ENCODE results near the gene CD44. TPM values are rescaled to one million over a fixed set of nuclear protein-coding genes. Genes with fewer than 3 reads are reported as not detected.
A peak's percentile ranks its signal among the peaks of the same experiment; 100 is the strongest.

CD44 gene
- total RNA-seq, 5 donors from 2014 or later (not counting 1 experiment from before 2014, with no cell fraction given) = 732 to 1,108 (median 781) TPM

- 45% methylated on average over 2 of the region's 4 CpGs for WGBS (ENCODE audit: insufficient coverage)
- H3K4me3 Mint-ChIP-seq = peak overlapping the region in 1 of 3 donors; percentile 55
- CTCF ChIA-PET = no interaction called here
Measured at GRCh38 chr11:35248558-35249323, 109.8 kb downstream of the CD44 start.

GRCh38 chr11:35250192-35250591, 111.2 kb downstream of the CD44 start:
- Histone ChIP-seq H3K27me3 (replicated peaks in 1 of 2; ENCODE audit: control insufficient read depth in 2 of 2, extremely low read depth in 1 of 2, insufficient read depth in 2 of 2, low read length in 1 of 2) (no peaks in the 10 kb centered on the region), H3K4me1 (ENCODE audit: control insufficient read depth in 1 of 2, extremely low read depth in 1 of 2, insufficient read depth in 2 of 2, low read length in 2 of 2) (peaks cover 6 to 35% of the 10 kb centered on the region in 2 experiments), H3K4me3 (ENCODE audit: control insufficient read depth in 1 of 2, extremely low read depth in 1 of 2, low read length in 1 of 2) (no peak overlapping the region), H3K9me3 (peaks cover 2% of the 10 kb centered on the region), H3K36me3 (ENCODE audit: control insufficient read depth in 2 of 2, extremely low read depth in 1 of 2, insufficient read depth in 1 of 2, low read length in 1 of 2) (no peaks in the 10 kb centered on the region), H3K27ac (ENCODE audit: low read length) (no peak overlapping the region)
- H3K9me3 Mint-ChIP-seq = peaks cover 0 to 4% (median 0%) of the 10 kb centered on the region in 3 donors
- POLR2A ChIA-PET = no interaction called here
- ATAC-seq (replicated peaks in 1 of 4) (no peak), DNase-seq (no peak)
- peak overlapping the region in 1 of 2 donors; percentile 5 for H3K27ac Mint-ChIP-seq
- H3K36me3 Mint-ChIP-seq = no peaks in the 10 kb centered on the region
- WGBS (ENCODE audit: insufficient coverage) = 100% methylated on average over 1 of the region's 4 CpGs
- H3K4me1 Mint-ChIP-seq = peaks cover 34 to 62% (median 49%) of the 10 kb centered on the region in 3 donors
- H3K27me3 Mint-ChIP-seq = no peaks in the 10 kb centered on the region
- CTCF ChIA-PET = interaction anchor here in 1 of 2 donors (0.5 kb wide), 1 partner anchor 142 kb away, joined by 3 read pairs; no protein-coding TSS in a partner anchor
- no peak overlapping the region for H3K4me3 Mint-ChIP-seq

More at GRCh38 chr11:35248558-35249323, 109.8 kb downstream of the CD44 start:
- Mint-ChIP-seq H3K27ac (peak overlapping the region; percentile 66 to 74), H3K36me3 (no peaks in the 10 kb centered on the region), H3K9me3 (peaks cover 0 to 5% (median 4%) of the 10 kb centered on the region in 3 donors), H3K4me1 (peaks cover 34 to 69% (median 61%) of the 10 kb centered on the region in 3 donors), H3K27me3 (no peaks in the 10 kb centered on the region)
- POLR2A ChIA-PET = interaction anchor here in 1 of 2 donors (0.9 kb wide), 1 partner anchor 9 kb away, joined by 3 read pairs; no protein-coding TSS in a partner anchor
- DNase-seq (no peak), ATAC-seq (replicated peaks in 1 of 4) (no peak)
- H3K4me3 ChIP-seq (ENCODE audit: control insufficient read depth in 1 of 2, extremely low read depth in 1 of 2, low read length in 1 of 2) = no peak overlapping the region
- H3K27ac ChIP-seq (ENCODE audit: low read length) = peak overlapping the region; percentile 95
- no peaks in the 10 kb centered on the region for H3K27me3 ChIP-seq (replicated peaks in 1 of 2; ENCODE audit: control insufficient read depth in 2 of 2, extremely low read depth in 1 of 2, insufficient read depth in 2 of 2, low read length in 1 of 2)
- no peaks in the 10 kb centered on the region for H3K36me3 ChIP-seq (ENCODE audit: control insufficient read depth in 2 of 2, extremely low read depth in 1 of 2, insufficient read depth in 1 of 2, low read length in 1 of 2)
- H3K9me3 ChIP-seq = peaks cover 2% of the 10 kb centered on the region
- peaks cover 6 to 37% of the 10 kb centered on the region in 2 experiments for H3K4me1 ChIP-seq (ENCODE audit: control insufficient read depth in 1 of 2, extremely low read depth in 1 of 2, insufficient read depth in 2 of 2, low read length in 2 of 2)

GRCh38 chr11:35250621-35251020, 111.7 kb downstream of the CD44 start:
- no peak overlapping the region for H3K4me3 ChIP-seq (ENCODE audit: control insufficient read depth in 1 of 2, extremely low read depth in 1 of 2, low read length in 1 of 2)
- ChIA-PET POLR2A (interaction anchor here (0.5 kb wide), 2 partner anchors 17 to 88 kb away, joined by 4 read pairs; no protein-coding TSS in a partner anchor), CTCF (interaction anchor here in 1 of 2 donors (0.5 kb wide), 1 partner anchor 141 kb away, joined by 3 read pairs; no protein-coding TSS in a partner anchor)
- Mint-ChIP-seq H3K36me3 (no peaks in the 10 kb centered on the region), H3K9me3 (peaks cover 0 to 4% (median 0%) of the 10 kb centered on the region in 3 donors), H3K27ac (peak overlapping the region; percentile 5 to 28), H3K27me3 (no peaks in the 10 kb centered on the region), H3K4me3 (no peak overlapping the region), H3K4me1 (peaks cover 35 to 61% (median 45%) of the 10 kb centered on the region in 3 donors)
- H3K27me3 ChIP-seq (replicated peaks in 1 of 2; ENCODE audit: control insufficient read depth in 2 of 2, extremely low read depth in 1 of 2, insufficient read depth in 2 of 2, low read length in 1 of 2) = no peaks in the 10 kb centered on the region
- ATAC-seq (replicated peaks in 1 of 4) (no peak), DNase-seq (no peak)
- H3K36me3 ChIP-seq (ENCODE audit: control insufficient read depth in 2 of 2, extremely low read depth in 1 of 2, insufficient read depth in 1 of 2, low read length in 1 of 2) = no peaks in the 10 kb centered on the region
- H3K9me3 ChIP-seq = peaks cover 2% of the 10 kb centered on the region
- no peak overlapping the region for H3K27ac ChIP-seq (ENCODE audit: low read length)
- H3K4me1 ChIP-seq (ENCODE audit: control insufficient read depth in 1 of 2, extremely low read depth in 1 of 2, insufficient read depth in 2 of 2, low read length in 2 of 2) = peaks cover 6 to 31% of the 10 kb centered on the region in 2 experiments

- POLR2A ChIA-PET = interaction anchor here in 1 of 2 donors (0.6 kb wide), 1 partner anchor 195 kb away, joined by 4 read pairs; no protein-coding TSS in a partner anchor
Measured at GRCh38 chr11:35253237-35253636, 114.3 kb downstream of the CD44 start.

GRCh38 chr11:35255514-35255913, 116.5 kb downstream of the CD44 start:
- no peak overlapping the region for H3K27ac Mint-ChIP-seq
- ChIA-PET CTCF (interaction anchor here (0.5 to 1.4 kb wide), 4 partner anchors 12 to 51 kb away, joined by 3 to 6 read pairs (median 4); no protein-coding TSS in a partner anchor), POLR2A (no interaction called here)
- H3K27ac ChIP-seq (ENCODE audit: low read length) = no peak overlapping the region
- peaks cover 10 to 14% of the 10 kb centered on the region in 2 experiments for H3K4me1 ChIP-seq (ENCODE audit: control insufficient read depth in 1 of 2, extremely low read depth in 1 of 2, insufficient read depth in 2 of 2, low read length in 2 of 2)
- ATAC-seq (replicated peaks in 1 of 4) (no peak), DNase-seq (no peak)
- WGBS (ENCODE audit: insufficient coverage) = no CpG with 5 or more reads among the region's 2 CpGs
- H3K9me3 Mint-ChIP-seq = no peaks in the 10 kb centered on the region
- H3K36me3 ChIP-seq (ENCODE audit: control insufficient read depth in 2 of 2, extremely low read depth in 1 of 2, insufficient read depth in 1 of 2, low read length in 1 of 2) = no peaks in the 10 kb centered on the region
- H3K36me3 Mint-ChIP-seq = no peaks in the 10 kb centered on the region
- H3K4me3 ChIP-seq (ENCODE audit: control insufficient read depth in 1 of 2, extremely low read depth in 1 of 2, low read length in 1 of 2) = no peak overlapping the region
- no peaks in the 10 kb centered on the region for H3K27me3 ChIP-seq (replicated peaks in 1 of 2; ENCODE audit: control insufficient read depth in 2 of 2, extremely low read depth in 1 of 2, insufficient read depth in 2 of 2, low read length in 1 of 2)
- no peaks in the 10 kb centered on the region for H3K27me3 Mint-ChIP-seq
- peaks cover 31 to 46% (median 33%) of the 10 kb centered on the region in 3 donors for H3K4me1 Mint-ChIP-seq
- no peaks in the 10 kb centered on the region for H3K9me3 ChIP-seq
- H3K4me3 Mint-ChIP-seq = no peak overlapping the region

More at GRCh38 chr11:35253237-35253636, 114.3 kb downstream of the CD44 start:
- ATAC-seq (replicated peaks in 1 of 4) = no peak
- H3K4me3 Mint-ChIP-seq = no peak overlapping the region
- H3K9me3 Mint-ChIP-seq = peaks cover 0 to 4% (median 0%) of the 10 kb centered on the region in 3 donors
- Histone ChIP-seq H3K4me1 (ENCODE audit: control insufficient read depth in 1 of 2, extremely low read depth in 1 of 2, insufficient read depth in 2 of 2, low read length in 2 of 2) (peaks cover 12 to 14% of the 10 kb centered on the region in 2 experiments), H3K4me3 (ENCODE audit: control insufficient read depth in 1 of 2, extremely low read depth in 1 of 2, low read length in 1 of 2) (no peak overlapping the region), H3K9me3 (peaks cover 1% of the 10 kb centered on the region), H3K27me3 (replicated peaks in 1 of 2; ENCODE audit: control insufficient read depth in 2 of 2, extremely low read depth in 1 of 2, insufficient read depth in 2 of 2, low read length in 1 of 2) (no peaks in the 10 kb centered on the region), H3K36me3 (ENCODE audit: control insufficient read depth in 2 of 2, extremely low read depth in 1 of 2, insufficient read depth in 1 of 2, low read length in 1 of 2) (no peaks in the 10 kb centered on the region), H3K27ac (ENCODE audit: low read length) (no peak overlapping the region)
- no peaks in the 10 kb centered on the region for H3K36me3 Mint-ChIP-seq
- DNase-seq = no peak
- H3K27me3 Mint-ChIP-seq = no peaks in the 10 kb centered on the region
- peaks cover 33 to 59% (median 42%) of the 10 kb centered on the region in 3 donors for H3K4me1 Mint-ChIP-seq
- no peak overlapping the region for H3K27ac Mint-ChIP-seq
- CTCF ChIA-PET = no interaction called here

- ChIA-PET CTCF (interaction anchor here (0.5 to 1.4 kb wide), 8 partner anchors 10 to 1309 kb away, joined by 3 to 6 read pairs (median 4); no protein-coding TSS in a partner anchor), POLR2A (no interaction called here)
- no peaks in the 10 kb centered on the region for H3K9me3 ChIP-seq
- H3K4me3 ChIP-seq (ENCODE audit: control insufficient read depth in 1 of 2, extremely low read depth in 1 of 2, low read length in 1 of 2) = no peak overlapping the region
- DNase-seq (no peak), ATAC-seq (replicated peaks in 1 of 4) (no peak)
- Mint-ChIP-seq H3K4me3 (peak overlapping the region in 1 of 3 donors; percentile 36), H3K27me3 (no peaks in the 10 kb centered on the region), H3K36me3 (no peaks in the 10 kb centered on the region), H3K4me1 (peaks cover 31 to 46% (median 33%) of the 10 kb centered on the region in 3 donors), H3K9me3 (no peaks in the 10 kb centered on the region), H3K27ac (peak overlapping the region; percentile 80 to 94)
- no peaks in the 10 kb centered on the region for H3K36me3 ChIP-seq (ENCODE audit: control insufficient read depth in 2 of 2, extremely low read depth in 1 of 2, insufficient read depth in 1 of 2, low read length in 1 of 2)
- no peaks in the 10 kb centered on the region for H3K27me3 ChIP-seq (replicated peaks in 1 of 2; ENCODE audit: control insufficient read depth in 2 of 2, extremely low read depth in 1 of 2, insufficient read depth in 2 of 2, low read length in 1 of 2)
- H3K4me1 ChIP-seq (ENCODE audit: control insufficient read depth in 1 of 2, extremely low read depth in 1 of 2, insufficient read depth in 2 of 2, low read length in 2 of 2) = peaks cover 10 to 14% of the 10 kb centered on the region in 2 experiments
- peak overlapping the region; percentile 69 for H3K27ac ChIP-seq (ENCODE audit: low read length)
Measured at GRCh38 chr11:35256296-35256695, 117.3 kb downstream of the CD44 start.

Data from T-cell (primary cell).